IMR-90 (cell line): ENCODE measurements around the gene C16orf96. TPM values are rescaled to one million over a fixed set of nuclear protein-coding genes. Genes with fewer than 3 reads are reported as not detected.

ENCODE experiments used
- ATAC-seq: fragments of 200-7000 bp; cut with Tn5 transposase; 2 replicates; pipeline ENCODE4 v1.9.1; 2020; ENCODE audit warnings: low read depth, mild to moderate bottlenecking, moderate library complexity
- BruUV-seq: library from RNA; stranded (reverse); fragments of 400-500 nt; replicated peaks from 2 replicates; lab custom pipeline; 2021; lab: Mats Ljungman, UMichigan
- CTCF ChIA-PET: fragments of 300-600 bp; formaldehyde crosslinking; extraction: SDS; loops from one replicate; lab custom pipeline; 2021; ENCODE audit warnings: antibody characterized with exemption; lab: Yijun Ruan, JAX
- POLR2A ChIA-PET: fragments of 300-600 bp; sonication (Branson Sonifier 250); formaldehyde crosslinking; loops from one replicate; lab custom pipeline; 2022; ENCODE audit warnings: antibody characterized with exemption; ENCODE audit not compliant: unreplicated experiment; lab: Charles Lee
- DNase-seq: peaks from one replicate; pipeline ENCODE4 v3.0.0; 2013
- H2AFZ ChIP-seq: replicated peaks from 2 replicates; pipeline ENCODE3; 2013; ENCODE audit warnings: low read length, mild to moderate bottlenecking; ENCODE audit not compliant: poor library complexity
- H2AK5ac ChIP-seq: 2 replicates; pipeline ENCODE4 v1.6.1; 2013; ENCODE audit warnings: low read depth, low read length, inconsistent platforms
- H2AK9ac ChIP-seq: replicated peaks from 2 replicates; pipeline ENCODE3; 2013; ENCODE audit warnings: mild to moderate bottlenecking, low read depth, low read length, moderate library complexity; ENCODE audit not compliant: poor library complexity
- H2BK120ac ChIP-seq: 2 replicates; pipeline ENCODE4 v1.6.1; 2013; ENCODE audit warnings: low read depth, low read length, inconsistent platforms
- H2BK15ac ChIP-seq: 3 replicates; pipeline ENCODE4 v1.6.1; 2013; ENCODE audit warnings: low read depth, low read length, inconsistent platforms
- H2BK20ac ChIP-seq: 2 replicates; pipeline ENCODE4 v1.6.1; 2013; ENCODE audit warnings: low read depth, mild to moderate bottlenecking, inconsistent platforms, low read length, moderate library complexity
- H2BK5ac ChIP-seq: 2 replicates; pipeline ENCODE4 v1.6.1; 2013; ENCODE audit warnings: mild to moderate bottlenecking, low read depth, low read length, inconsistent platforms; ENCODE audit not compliant: poor library complexity, severe bottlenecking
- H3K14ac ChIP-seq: replicated peaks from 2 replicates; pipeline ENCODE4 v1.6.1; 2013; ENCODE audit warnings: low read depth, low read length, inconsistent platforms
- H3K18ac ChIP-seq: 2 replicates; pipeline ENCODE4 v1.6.1; 2013; ENCODE audit warnings: low read depth, low read length, control low read depth
- H3K23ac ChIP-seq: 2 replicates; pipeline ENCODE4 v1.6.1; 2013; ENCODE audit warnings: low read depth, low read length, inconsistent platforms
- H3K27ac ChIP-seq: 2 replicates; pipeline ENCODE4 v1.5.1; 2013; ENCODE audit warnings: mild to moderate bottlenecking, control low read depth, low read length; ENCODE audit not compliant: insufficient read depth
- H3K27me3 ChIP-seq: 2 replicates; pipeline ENCODE4 v1.6.1; 2013; ENCODE audit warnings: low read length; ENCODE audit not compliant: control insufficient read depth, insufficient read depth
- H3K36me3 ChIP-seq: 2 replicates; pipeline ENCODE4 v1.6.1; 2013; ENCODE audit warnings: low read length, mixed read lengths; ENCODE audit not compliant: control insufficient read depth, insufficient read depth
- H3K4ac ChIP-seq: 2 replicates; pipeline ENCODE4 v1.6.1; 2013; ENCODE audit warnings: low read depth, low read length, inconsistent platforms
- H3K4me1 ChIP-seq: 2 replicates; pipeline ENCODE4 v1.6.1; 2013; ENCODE audit warnings: low read length, mixed read lengths; ENCODE audit not compliant: control insufficient read depth, insufficient read depth
- H3K4me2 ChIP-seq: 2 replicates; pipeline ENCODE4 v1.6.1; 2013; ENCODE audit warnings: low read depth, mild to moderate bottlenecking, control low read depth, low read length, moderate library complexity
- H3K4me3 ChIP-seq: 2 replicates; pipeline ENCODE4 v1.5.1; 2013; ENCODE audit warnings: low read depth, mild to moderate bottlenecking, control low read depth, low read length, moderate library complexity; ENCODE audit not compliant: insufficient read depth
- H3K56ac ChIP-seq: 2 replicates; pipeline ENCODE4 v1.6.1; 2013; ENCODE audit warnings: low read length, inconsistent platforms; ENCODE audit not compliant: insufficient read depth; ENCODE audit errors: extremely low read depth
- H3K79me1 ChIP-seq, 2 experiments: 2 replicates each; pipeline ENCODE4 v1.6.1; 2013; ENCODE audit warnings: low read length in 2 of 2, inconsistent platforms in 1 of 2, low read depth in 1 of 2
- H3K9ac ChIP-seq: 2 replicates; pipeline ENCODE4 v1.6.1; 2013; ENCODE audit warnings: low read depth, low read length, control low read depth
- H3K9me1 ChIP-seq: 2 replicates; pipeline ENCODE4 v1.6.1; 2013; ENCODE audit warnings: low read length, inconsistent platforms; ENCODE audit not compliant: insufficient read depth
- H3K9me3 ChIP-seq: 2 replicates; pipeline ENCODE4 v1.6.1; 2013; ENCODE audit warnings: low read length; ENCODE audit not compliant: control insufficient read depth, insufficient read depth
- H4K20me1 ChIP-seq: 2 replicates; pipeline ENCODE4 v1.6.1; 2013; ENCODE audit warnings: low read length, inconsistent platforms; ENCODE audit not compliant: insufficient read depth
- H4K5ac ChIP-seq: 2 replicates; pipeline ENCODE4 v1.6.1; 2013; ENCODE audit warnings: mild to moderate bottlenecking, low read depth, low read length, control low read depth
- H4K8ac ChIP-seq, 2 experiments: 2 replicates each; pipeline ENCODE4 v1.6.1; 2013; ENCODE audit warnings: low read depth in 2 of 2, low read length in 2 of 2, control low read depth in 1 of 2, inconsistent platforms in 1 of 2
- H4K91ac ChIP-seq: 2 replicates; pipeline ENCODE4 v1.6.1; 2013; ENCODE audit warnings: low read depth, low read length, inconsistent platforms; ENCODE audit not compliant: insufficient read depth
- BHLHE40 ChIP-seq: fragments of 150-350 bp; IDR thresholded peaks from 2 replicates; pipeline ENCODE4 v1.6.1; 2016; ENCODE audit warnings: mild to moderate bottlenecking, low read depth, low read length
- CEBPB ChIP-seq: IDR thresholded peaks from 2 replicates; pipeline ENCODE4 v1.6.1; 2012; ENCODE audit warnings: low read depth, low read length, improper control_type of control experiment
- CTCF ChIP-seq: conservative IDR thresholded peaks from 2 replicates; pipeline ENCODE4 v1.5.1; 2012; ENCODE audit warnings: mild to moderate bottlenecking, low read depth, low read length, improper control_type of control experiment
- ELK1 ChIP-seq: fragments of 150-350 bp; IDR thresholded peaks from 2 replicates; pipeline ENCODE4 v1.6.1; 2016; ENCODE audit warnings: low read depth, mild to moderate bottlenecking, low read length, moderate library complexity, borderline replicate concordance
- FOS ChIP-seq: fragments of 150-350 bp; IDR thresholded peaks from 2 replicates; pipeline ENCODE4 v1.6.1; 2016; ENCODE audit warnings: low read depth, low read length
- MAFK ChIP-seq: IDR thresholded peaks from 2 replicates; pipeline ENCODE4 v1.6.1; 2012; ENCODE audit warnings: low read depth, low read length, improper control_type of control experiment
- NFE2L2 ChIP-seq: fragments of 150-350 bp; IDR thresholded peaks from 2 replicates; pipeline ENCODE4 v1.6.1; 2016; ENCODE audit warnings: low read depth, mild to moderate bottlenecking, low read length
- RAD21 ChIP-seq: IDR thresholded peaks from 2 replicates; pipeline ENCODE4 v1.6.1; 2012; ENCODE audit warnings: low read length, improper control_type of control experiment
- SMC3 ChIP-seq: fragments of 150-350 bp; IDR thresholded peaks from 2 replicates; pipeline ENCODE4 v1.6.1; 2016; ENCODE audit warnings: low read depth, mild to moderate bottlenecking, antibody characterized with exemption, low read length, moderate library complexity
- USF2 ChIP-seq: fragments of 150-350 bp; IDR thresholded peaks from 2 replicates; pipeline ENCODE4 v1.6.1; 2017; ENCODE audit warnings: mild to moderate bottlenecking, antibody characterized with exemption, low read length, low read depth
- WGBS, 2 experiments: methylation state at CpG; one replicate each; pipeline versions ENCODE4 v1.1.5 to v1.1.7; 2013; ENCODE audit warnings: missing lambda C conversion rate in 2 of 2; ENCODE audit not compliant: insufficient read length in 1 of 2; ENCODE audit errors: extremely low coverage in 2 of 2; 5-methylcytosine and 5-hydroxymethylcytosine counted together
- dilution Hi-C: fragments of 300-500 bp; cut with HindIII; formaldehyde crosslinking; loops from one replicate; pipeline ENCODE4 v1.14.3; 2018; ENCODE audit warnings: low sequenced_read_pairs; ENCODE audit not compliant: unreplicated experiment
- in situ Hi-C: fragments of 300-500 bp; cut with MboI; formaldehyde crosslinking; loops from 3 replicates; pipeline ENCODE4 v1.14.3; 2019; ENCODE audit warnings: low sequenced_read_pairs, inconsistent platforms, mixed read lengths
- intact Hi-C: fragments of 100-400 bp; cut with micrococcal nuclease; formaldehyde crosslinking; loops from 2 replicates; pipeline ENCODE4 v1.10.0; 2022
- polyA plus RNA-seq, 3 experiments: library from polyadenylated mRNA; depleted of rRNA; stranded (reverse); fragments of >200 nt; gene quantifications; 2 replicates each; pipeline ENCODE4 v1.2.3, GENCODE V29; 2012; ENCODE audit warnings: low replicate concordance in 1 of 3
- total RNA-seq: library from RNA; depleted of rRNA; stranded (reverse); fragments of >200 nt; gene quantifications from 2 replicates; pipeline ENCODE4 v1.2.3, GENCODE V29; 2012

Gene C16orf96
- total and polyA plus RNA-seq, 2 of the 4 experiments (the other 2 are of a cell fraction): not detected

GRCh38 chr16:4647644-4647980, 91.5 kb downstream of the C16orf96 start:
- Histone ChIP-seq H3K4me2 (no peak overlapping the region), H3K27ac (no peak overlapping the region), H2AK5ac (no peak overlapping the region), H3K4me1 (no peaks in the 10 kb centered on the region), H2BK5ac (no peak overlapping the region), H3K56ac (no peak overlapping the region), H2BK120ac (no peak overlapping the region), H2BK20ac (no peak overlapping the region), H3K14ac (no peak overlapping the region), H3K9me1 (no peaks in the 10 kb centered on the region), H3K4me3 (no peak overlapping the region), H3K36me3 (peaks cover 30% of the 10 kb centered on the region), H3K23ac (no peak overlapping the region), H3K27me3 (no peaks in the 10 kb centered on the region), H4K8ac (no peak overlapping the region), H3K4ac (no peak overlapping the region), H2AFZ (no peak overlapping the region), H4K5ac (no peak overlapping the region), H3K9me3 (no peaks in the 10 kb centered on the region), H2BK15ac (no peak overlapping the region), H3K18ac (no peak overlapping the region), H3K9ac (no peak overlapping the region), H2AK9ac (no peak overlapping the region), H4K20me1 (peaks cover 62% of the 10 kb centered on the region), H3K79me1 (peaks cover 15 to 60% of the 10 kb centered on the region in 2 experiments), H4K91ac (no peak overlapping the region)
- POLR2A ChIA-PET: no interaction called here
- DNase-seq (no peak), ATAC-seq (no peak)
- intact Hi-C loops (no loop called here), dilution Hi-C loops (no loop called here), in situ Hi-C loops (no loop called here)
- CTCF ChIA-PET: no interaction called here
- TF ChIP-seq USF2 (no peak), RAD21 (no peak), CEBPB (no peak), SMC3 (no peak), NFE2L2 (no peak), ELK1 (no peak), BHLHE40 (no peak), FOS (no peak), MAFK (no peak), CTCF (no peak)
- no TSS peak for BruUV-seq
- 100% methylated on average over 4 of the region's 8 CpGs; no CpG with 5 or more reads in 1 of the 2 experiments for WGBS, 2 experiments
